HPDE6-E6E7 (cell line): ENCODE data around the gene RERE.
"Not testable (repeated sequence)": the region's sequence is repeated elsewhere in the genome, so short reads cannot be mapped to it uniquely, and the experiment has no call there.

ENCODE experiments used
- DNase-seq: peaks from one replicate; pipeline ENCODE4 v3.0.0; 2011; ENCODE audit warnings: missing footprints; ENCODE audit errors: extremely low spot score

The RERE gene

GRCh38 chr1:8641377-8641997, 176.0 kb downstream of the RERE start:
- no peak for DNase-seq

GRCh38 chr1:8640950-8641349, 176.5 kb downstream of the RERE start:
- DNase-seq, result no peak

- DNase-seq, result no peak
Observed at GRCh38 chr1:8639148-8639547, 178.3 kb downstream of the RERE start.

- DNase-seq, result no peak
Observed at GRCh38 chr1:8633741-8634501, 183.5 kb downstream of the RERE start.

GRCh38 chr1:8632102-8632501, 185.3 kb downstream of the RERE start:
- DNase-seq, result no peak

- DNase-seq, result no peak
Observed at GRCh38 chr1:8631163-8631562, 186.3 kb downstream of the RERE start.

- no peak for DNase-seq
Observed at GRCh38 chr1:8629241-8630091, 188.0 kb downstream of the RERE start.

GRCh38 chr1:8628606-8629005, 188.8 kb downstream of the RERE start:
- no peak for DNase-seq

- no peak for DNase-seq
Observed at GRCh38 chr1:8627728-8628127, 189.7 kb downstream of the RERE start.

GRCh38 chr1:8625981-8626898, 191.2 kb downstream of the RERE start:
- no peak for DNase-seq

GRCh38 chr1:8625491-8625890, 191.9 kb downstream of the RERE start:
- no peak for DNase-seq

- not testable (repeated sequence) for DNase-seq
Observed at GRCh38 chr1:8623651-8624192, 193.7 kb downstream of the RERE start.

- DNase-seq, result not testable (repeated sequence)
Observed at GRCh38 chr1:8621785-8622348, 195.6 kb downstream of the RERE start.

- not testable (repeated sequence) for DNase-seq
Observed at GRCh38 chr1:8621034-8621582, 196.3 kb downstream of the RERE start.

GRCh38 chr1:8619917-8620502, 197.4 kb downstream of the RERE start:
- DNase-seq, result not testable (repeated sequence)

GRCh38 chr1:8619419-8619818, 198.0 kb downstream of the RERE start:
- not testable (repeated sequence) for DNase-seq

GRCh38 chr1:8616791-8617190, 200.6 kb downstream of the RERE start:
- not testable (repeated sequence) for DNase-seq

- not testable (repeated sequence) for DNase-seq
Observed at GRCh38 chr1:8611634-8612515, 205.6 kb downstream of the RERE start.

- DNase-seq, result no peak
Observed at GRCh38 chr1:8607906-8608305, 209.5 kb downstream of the RERE start.
